CD14-positive monocyte (primary cell): ENCODE measurements around the gene MEIG1. TPM values are rescaled to one million over a fixed set of nuclear protein-coding genes. Genes with fewer than 3 reads are reported as not detected.

Experiments
- DNase-seq, 3 donors: peaks; one replicate each; pipeline ENCODE4 v3.0.0-alpha.2; 2011 to 2022
- H2AFZ ChIP-seq: 2 replicates; pipeline ENCODE4 v1.6.0; 2012; ENCODE audit warnings: mild to moderate bottlenecking, low read depth, low read length, inconsistent platforms; ENCODE audit not compliant: insufficient read depth, poor library complexity, severe bottlenecking
- H3K27ac ChIP-seq, 2 donors: 1 replicate in 1 of 2; 2 replicates in 1 of 2; pipeline ENCODE4 v1.5.1; 2012 to 2013; ENCODE audit warnings: low read length in 2 of 2, control low read depth in 1 of 2, inconsistent platforms in 1 of 2, low read depth in 1 of 2, mild to moderate bottlenecking in 1 of 2
- H3K27me3 ChIP-seq, 2 donors: one replicate each; pipeline versions ENCODE4 v1.6.0 to v1.6.1; 2011 to 2013; ENCODE audit warnings: low read length in 2 of 2; ENCODE audit not compliant: control insufficient read depth in 2 of 2, insufficient read depth in 2 of 2
- H3K36me3 ChIP-seq, 2 donors: replicated peaks in 1 of 2; 1 replicate in 1 of 2; 2 replicates in 1 of 2; pipeline versions ENCODE4 v1.5.1 to v1.6.1; 2012 to 2013; ENCODE audit warnings: low read length in 2 of 2, control low read depth in 1 of 2, inconsistent platforms in 1 of 2, mild to moderate bottlenecking in 1 of 2; ENCODE audit not compliant: insufficient read depth in 2 of 2, control insufficient read depth in 1 of 2
- H3K4me1 ChIP-seq, 2 donors: 1 replicate in 1 of 2; 2 replicates in 1 of 2; pipeline versions ENCODE4 v1.5.1 to v1.6.1; 2012 to 2013; ENCODE audit warnings: low read length in 2 of 2, control low read depth in 1 of 2, inconsistent platforms in 1 of 2, mild to moderate bottlenecking in 1 of 2, moderate library complexity in 1 of 2; ENCODE audit not compliant: insufficient read depth in 2 of 2, control insufficient read depth in 1 of 2
- H3K4me2 ChIP-seq: replicated peaks from 2 replicates; pipeline ENCODE3; 2012; ENCODE audit warnings: low read length, moderate library complexity, mild to moderate bottlenecking; ENCODE audit not compliant: poor library complexity, severe bottlenecking; ENCODE audit errors: extremely low read depth
- H3K4me3 ChIP-seq, 3 experiments: fragments of 200-600 bp in 1 of 3; sonication (generic) in 1 of 3; replicated peaks in 1 of 3; 1 replicate in 2 of 3; 2 replicates in 1 of 3; pipeline ENCODE4 v1.5.1; 2011 to 2013; ENCODE audit warnings: low read length in 3 of 3, mild to moderate bottlenecking in 3 of 3, control low read depth in 2 of 3, low read depth in 2 of 3, inconsistent platforms in 1 of 3, moderate library complexity in 1 of 3
- H3K79me2 ChIP-seq: 2 replicates; pipeline ENCODE4 v1.6.0; 2012; ENCODE audit warnings: mild to moderate bottlenecking, control low read depth, inconsistent platforms, low read length, moderate library complexity; ENCODE audit not compliant: insufficient read depth
- H3K9ac ChIP-seq: 2 replicates; pipeline ENCODE4 v1.6.0; 2017; ENCODE audit warnings: low read length, mild to moderate bottlenecking; ENCODE audit not compliant: insufficient read depth, poor library complexity, severe bottlenecking
- H3K9me3 ChIP-seq, 2 donors: replicated peaks in 1 of 2; 1 replicate in 1 of 2; 2 replicates in 1 of 2; pipeline versions ENCODE4 v1.5.1 to v1.6.1; 2012 to 2013; ENCODE audit warnings: low read length in 2 of 2, control low read depth in 1 of 2; ENCODE audit not compliant: control insufficient read depth in 1 of 2, insufficient read depth in 1 of 2
- H4K20me1 ChIP-seq: 2 replicates; pipeline ENCODE4 v1.6.0; 2012; ENCODE audit warnings: mild to moderate bottlenecking, low read length, control low read depth, moderate library complexity; ENCODE audit not compliant: insufficient read depth
- H3K27ac Mint-ChIP-seq, 7 donors: one replicate each; pipeline ENCODE4 v1.8.0; 2020; ENCODE audit warnings: mild to moderate bottlenecking in 7 of 7, mixed read lengths in 7 of 7, moderate library complexity in 6 of 7, inconsistent platforms in 2 of 7
- H3K27me3 Mint-ChIP-seq, 3 donors: one replicate each; pipeline ENCODE4 v1.8.0; 2021 to 2022; ENCODE audit warnings: low read depth in 3 of 3, mild to moderate bottlenecking in 3 of 3, mixed read lengths in 3 of 3, moderate library complexity in 3 of 3, inconsistent platforms in 1 of 3
- H3K36me3 Mint-ChIP-seq, 2 donors: one replicate each; pipeline ENCODE4 v1.8.0; 2020; ENCODE audit warnings: mixed read lengths in 2 of 2, inconsistent platforms in 1 of 2, mild to moderate bottlenecking in 1 of 2
- H3K4me1 Mint-ChIP-seq: one replicate; pipeline ENCODE4 v1.8.0; 2020; ENCODE audit warnings: mild to moderate bottlenecking, mixed read lengths
- H3K4me3 Mint-ChIP-seq, 2 donors: one replicate each; pipeline ENCODE4 v1.8.0; 2020; ENCODE audit warnings: mild to moderate bottlenecking in 2 of 2, mixed read lengths in 2 of 2, moderate library complexity in 1 of 2
- H3K9me3 Mint-ChIP-seq, 7 donors: one replicate each; pipeline ENCODE4 v1.8.0; 2020 to 2022; ENCODE audit warnings: mixed read lengths in 7 of 7, mild to moderate bottlenecking in 6 of 7, moderate library complexity in 6 of 7, inconsistent platforms in 2 of 7
- CTCF ChIP-seq: fragments of 200-600 bp; IDR thresholded peaks from one replicate; pipeline ENCODE4 v1.8.0; 2022; ENCODE audit warnings: antibody characterized with exemption, mild to moderate bottlenecking
- WGBS: methylation state at CpG from one replicate; pipeline ENCODE4 v1.1.5; 2013; ENCODE audit warnings: missing lambda C conversion rate; ENCODE audit not compliant: insufficient coverage; 5-methylcytosine and 5-hydroxymethylcytosine counted together
- intact Hi-C, 2 donors: fragments of 100-400 bp; cut with micrococcal nuclease; formaldehyde crosslinking; loops; one replicate each; pipeline versions ENCODE4 v1.15.0 to v1.15.1; 2023
- polyA plus RNA-seq, 3 donors: library from polyadenylated mRNA; depleted of rRNA in 1 of 3; unstranded in 2 of 3; stranded (reverse) in 1 of 3; fragments of 300-500 nt in 2 of 3; fragments of >200 nt in 1 of 3; fragmentation: Illumina TruSeq in 2 of 3; gene quantifications; 1 replicate in 2 of 3; 2 replicates in 1 of 3; pipeline ENCODE4 v1.2.3, GENCODE V29; 2012 to 2021

MEIG1 gene
- polyA plus RNA-seq, 3 donors: 0.47 TPM; not detected in 2

GRCh38 chr10:14917827-14918226 lies 41.4 kb upstream of the MEIG1 start:
- H3K9me3 ChIP-seq: peaks cover 6 to 18% of the 10 kb centered on the region in 2 donors
- no peak overlapping the region for H3K9ac ChIP-seq
- Mint-ChIP-seq H3K4me1 (no peaks in the 10 kb centered on the region), H3K36me3 (peaks cover 96 to 100% of the 10 kb centered on the region in 2 donors), H3K9me3 (peaks cover 9 to 19% (median 10%) of the 10 kb centered on the region in 7 donors), H3K4me3 (no peak overlapping the region), H3K27me3 (no peaks in the 10 kb centered on the region), H3K27ac (no peak overlapping the region)
- no peak overlapping the region for H3K4me3 ChIP-seq
- no peak for DNase-seq
- H2AFZ ChIP-seq: no peak overlapping the region
- intact Hi-C loops: no loop called here
- peaks cover 17% of the 10 kb centered on the region for H3K79me2 ChIP-seq
- H3K36me3 ChIP-seq: peaks cover 87 to 100% of the 10 kb centered on the region in 2 donors
- H3K4me1 ChIP-seq: no peaks in the 10 kb centered on the region
- H4K20me1 ChIP-seq: peaks cover 27% of the 10 kb centered on the region
- H3K4me2 ChIP-seq: no peak overlapping the region
- no peaks in the 10 kb centered on the region for H3K27me3 ChIP-seq
- no peak overlapping the region for H3K27ac ChIP-seq
- TF ChIP-seq CTCF: no peak
- no CpG with 5 or more reads among the region's 3 CpGs for WGBS

GRCh38 chr10:14918964-14919363 lies 40.2 kb upstream of the MEIG1 start:
- no peak for DNase-seq
- peaks cover 87 to 100% of the 10 kb centered on the region in 2 donors for H3K36me3 ChIP-seq
- H3K27ac ChIP-seq: no peak overlapping the region
- H3K27me3 ChIP-seq: no peaks in the 10 kb centered on the region
- no peaks in the 10 kb centered on the region for H3K4me1 Mint-ChIP-seq
- peaks cover 8 to 19% (median 10%) of the 10 kb centered on the region in 7 donors for H3K9me3 Mint-ChIP-seq
- H2AFZ ChIP-seq: no peak overlapping the region
- H3K9ac ChIP-seq: no peak overlapping the region
- no peak overlapping the region for H3K27ac Mint-ChIP-seq
- TF ChIP-seq CTCF: no peak
- peaks cover 27% of the 10 kb centered on the region for H4K20me1 ChIP-seq
- intact Hi-C loops: no loop called here
- no peak overlapping the region for H3K4me2 ChIP-seq
- no peaks in the 10 kb centered on the region for H3K4me1 ChIP-seq
- peaks cover 11% of the 10 kb centered on the region for H3K79me2 ChIP-seq
- H3K9me3 ChIP-seq: peaks cover 6 to 18% of the 10 kb centered on the region in 2 donors
- H3K36me3 Mint-ChIP-seq: peaks cover 97 to 100% of the 10 kb centered on the region in 2 donors
- H3K4me3 ChIP-seq: no peak overlapping the region
- no peak overlapping the region for H3K4me3 Mint-ChIP-seq
- WGBS: 100% methylated on average over 1 of the region's 3 CpGs
- no peaks in the 10 kb centered on the region for H3K27me3 Mint-ChIP-seq
